Measurements from ENCODE around the gene SKAP1.

- TF ChIP-seq, protein P1, sequence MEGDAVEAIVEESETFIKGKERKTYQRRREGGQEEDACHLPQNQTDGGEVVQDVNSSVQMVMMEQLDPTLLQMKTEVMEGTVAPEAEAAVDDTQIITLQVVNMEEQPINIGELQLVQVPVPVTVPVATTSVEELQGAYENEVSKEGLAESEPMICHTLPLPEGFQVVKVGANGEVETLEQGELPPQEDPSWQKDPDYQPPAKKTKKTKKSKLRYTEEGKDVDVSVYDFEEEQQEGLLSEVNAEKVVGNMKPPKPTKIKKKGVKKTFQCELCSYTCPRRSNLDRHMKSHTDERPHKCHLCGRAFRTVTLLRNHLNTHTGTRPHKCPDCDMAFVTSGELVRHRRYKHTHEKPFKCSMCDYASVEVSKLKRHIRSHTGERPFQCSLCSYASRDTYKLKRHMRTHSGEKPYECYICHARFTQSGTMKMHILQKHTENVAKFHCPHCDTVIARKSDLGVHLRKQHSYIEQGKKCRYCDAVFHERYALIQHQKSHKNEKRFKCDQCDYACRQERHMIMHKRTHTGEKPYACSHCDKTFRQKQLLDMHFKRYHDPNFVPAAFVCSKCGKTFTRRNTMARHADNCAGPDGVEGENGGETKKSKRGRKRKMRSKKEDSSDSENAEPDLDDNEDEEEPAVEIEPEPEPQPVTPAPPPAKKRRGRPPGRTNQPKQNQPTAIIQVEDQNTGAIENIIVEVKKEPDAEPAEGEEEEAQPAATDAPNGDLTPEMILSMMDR (IDR thresholded peaks at IDR 0.05) = no peak
- no peak for TF ChIP-seq POLR2A (IDR thresholded peaks at IDR 0.05)
Measured at GRCh38 chr17:48187872-48188608, 242.0 kb downstream of the SKAP1 start.
